HG03108 (cell line): Measurements from ENCODE around the gene TTC22.

Experiments
- ATAC-seq: cut with Tn5 transposase; IDR thresholded peaks from one replicate; pipeline ENCODE4 v1.9.1; 2021; ENCODE audit warnings: moderate library complexity; ENCODE audit not compliant: unreplicated experiment

Gene TTC22

DNA sequence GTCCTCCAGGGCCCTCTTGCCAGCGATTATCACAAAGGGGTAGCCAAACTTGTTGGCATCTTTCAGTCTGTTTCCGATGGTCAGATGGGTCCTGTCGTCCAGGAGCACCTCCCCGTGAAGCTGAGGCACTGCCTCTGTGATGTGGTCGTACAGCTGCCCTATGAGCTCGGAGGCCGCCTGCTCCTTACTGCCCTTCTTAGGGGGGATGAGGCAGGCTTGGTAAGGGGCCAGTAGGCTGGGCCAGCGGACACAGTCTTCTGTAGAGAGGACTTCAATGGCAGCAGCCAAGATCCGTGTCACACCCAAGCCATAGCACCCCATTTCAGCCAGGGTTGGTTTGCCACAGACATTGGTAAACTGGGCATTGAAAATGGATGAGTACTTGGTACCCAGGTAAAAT is 43.3 kb downstream of the TTC22 start:
- no peak for ATAC-seq

DNA sequence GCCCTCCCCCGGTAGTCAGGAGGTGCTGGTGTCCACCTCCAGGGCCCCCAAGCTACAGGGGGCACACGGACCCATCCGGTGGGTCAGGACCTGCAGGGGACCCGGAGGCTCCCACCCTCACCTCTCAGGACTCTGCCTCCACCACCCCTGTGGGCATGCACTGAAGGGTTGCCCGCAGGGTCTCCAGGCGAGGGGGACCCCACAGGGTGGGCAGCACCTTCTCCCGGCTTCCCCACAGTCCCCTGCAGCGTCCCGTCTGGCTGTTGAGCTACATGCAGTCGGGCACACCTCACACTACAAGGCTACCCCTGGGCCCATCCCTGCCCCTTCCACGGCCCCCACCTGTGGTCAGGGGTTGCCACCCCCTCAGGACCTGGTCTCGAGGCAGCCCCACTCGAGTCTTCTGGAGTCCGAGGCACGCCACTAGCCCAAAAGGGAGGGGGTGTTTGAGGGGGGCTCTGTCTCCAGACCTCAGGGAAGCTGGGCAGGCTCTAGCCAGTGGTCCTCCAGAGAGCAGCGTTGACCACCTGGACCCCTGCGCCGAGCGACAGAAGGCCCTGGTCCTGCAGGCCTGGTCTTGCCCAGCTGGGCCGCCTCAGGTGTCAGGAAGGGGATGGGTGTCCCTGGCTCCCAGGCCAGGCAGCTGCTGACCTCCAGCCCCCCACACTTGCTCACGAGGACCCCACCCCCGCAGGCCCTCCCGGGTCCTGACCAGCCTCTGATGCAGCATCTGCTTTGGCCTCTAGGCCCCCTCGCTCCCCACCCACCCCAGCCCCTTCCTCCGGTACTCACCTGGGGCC is 46.4 kb downstream of the TTC22 start:
- ATAC-seq: no peak

GRCh38 chr1:54754045-54754444 is 47.1 kb downstream of the TTC22 start:
- ATAC-seq: no peak

DNA sequence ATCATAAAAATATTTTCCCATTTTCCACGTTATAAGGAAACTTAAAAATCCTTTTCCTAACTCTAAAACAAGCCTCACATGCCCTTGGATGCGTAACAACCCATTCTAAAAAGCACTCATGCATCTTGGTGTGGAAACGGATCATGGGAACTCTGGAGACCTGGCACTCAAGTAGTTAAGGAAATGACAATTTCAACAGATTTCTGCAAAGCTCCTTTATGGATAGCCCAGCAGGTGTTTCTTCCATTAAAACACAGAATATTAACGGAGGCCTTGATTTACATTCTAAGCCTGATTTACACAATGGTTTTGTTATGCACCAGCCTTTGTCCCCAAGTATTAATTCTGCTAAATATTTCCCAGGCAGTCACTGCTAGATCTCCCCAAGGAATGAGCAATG is 49.7 kb downstream of the TTC22 start:
- ATAC-seq: no peak

DNA sequence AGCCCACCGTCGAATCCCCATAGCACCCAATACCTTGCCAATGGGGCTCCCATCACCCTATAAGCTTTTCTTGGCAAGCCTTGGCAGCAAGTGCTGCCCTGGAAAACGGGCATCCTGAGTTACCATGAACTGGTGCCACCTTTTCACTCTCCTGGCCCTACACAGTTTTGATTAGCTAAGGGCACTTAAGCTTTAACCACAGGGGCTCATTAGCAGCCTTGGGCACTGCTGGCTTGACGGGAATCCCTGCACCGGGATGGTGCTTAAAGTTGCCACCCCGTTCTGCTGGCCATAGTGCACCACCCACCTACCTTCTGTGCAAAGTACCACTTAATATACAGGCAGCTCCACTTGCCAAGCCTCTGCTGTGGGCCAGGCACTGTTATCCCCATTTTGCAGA is 50.5 kb downstream of the TTC22 start:
- no peak for ATAC-seq

- no peak for ATAC-seq
Measured at GRCh38 chr1:54748094-54748835, 52.9 kb downstream of the TTC22 start.

DNA sequence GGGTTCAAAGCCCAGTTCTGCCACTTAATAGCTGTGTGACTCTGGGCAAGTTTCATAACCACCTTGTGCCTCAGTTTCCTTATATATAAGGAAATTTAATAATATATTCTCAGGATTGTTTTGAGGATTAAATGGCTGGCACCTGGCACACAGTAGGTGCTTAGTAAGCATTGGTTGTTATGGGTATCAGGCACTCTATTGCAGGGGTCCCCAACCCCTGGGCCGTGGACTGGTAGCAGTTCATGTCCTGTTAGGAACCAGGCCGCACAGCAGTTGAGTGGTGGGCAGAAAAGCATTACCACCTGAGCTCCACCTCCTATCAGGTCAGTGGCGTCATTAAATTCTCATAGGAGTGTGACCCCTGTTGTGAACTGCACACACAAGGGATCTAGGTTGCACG is 55.3 kb downstream of the TTC22 start:
- ATAC-seq: no peak

DNA sequence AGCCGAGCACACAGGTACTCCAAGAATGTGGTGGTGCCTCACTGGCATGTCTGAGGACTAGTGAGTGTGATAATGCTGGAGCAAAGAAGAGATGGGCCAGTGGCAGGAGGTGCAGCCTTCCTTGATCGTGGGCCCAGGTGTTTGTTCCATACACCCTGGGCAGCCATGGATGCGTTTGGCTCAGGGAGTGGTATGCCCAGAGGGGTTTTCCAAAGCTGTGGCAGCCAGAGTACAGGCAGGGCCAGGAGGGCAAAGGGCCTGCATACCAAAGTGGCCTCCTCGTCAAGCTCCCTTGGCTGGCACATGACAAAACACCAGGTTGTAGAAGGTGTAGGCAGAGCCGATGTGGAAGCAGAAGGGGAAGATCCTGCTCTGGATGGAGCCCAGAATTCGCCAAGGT is 55.8 kb downstream of the TTC22 start:
- no peak for ATAC-seq

DNA sequence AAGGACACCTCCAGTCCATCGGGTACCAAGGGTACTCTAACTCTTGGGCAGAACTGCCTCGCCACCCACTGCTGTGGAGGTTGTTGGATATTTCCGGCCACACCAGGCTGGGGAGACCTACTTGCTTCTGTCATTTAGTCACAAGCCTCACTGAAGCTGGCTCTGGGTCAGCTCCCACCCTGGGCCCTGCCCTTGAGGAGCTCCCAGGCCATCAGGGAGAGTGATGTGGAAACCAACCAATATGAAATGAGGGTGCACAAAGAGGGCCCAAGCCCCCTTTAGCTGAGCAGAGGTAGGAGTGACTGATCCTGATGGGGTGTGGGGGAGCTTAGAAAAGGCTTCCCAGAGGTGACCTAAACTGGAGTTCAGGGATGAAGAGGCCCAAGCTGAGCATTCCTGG is 56.4 kb downstream of the TTC22 start:
- ATAC-seq: no peak

DNA sequence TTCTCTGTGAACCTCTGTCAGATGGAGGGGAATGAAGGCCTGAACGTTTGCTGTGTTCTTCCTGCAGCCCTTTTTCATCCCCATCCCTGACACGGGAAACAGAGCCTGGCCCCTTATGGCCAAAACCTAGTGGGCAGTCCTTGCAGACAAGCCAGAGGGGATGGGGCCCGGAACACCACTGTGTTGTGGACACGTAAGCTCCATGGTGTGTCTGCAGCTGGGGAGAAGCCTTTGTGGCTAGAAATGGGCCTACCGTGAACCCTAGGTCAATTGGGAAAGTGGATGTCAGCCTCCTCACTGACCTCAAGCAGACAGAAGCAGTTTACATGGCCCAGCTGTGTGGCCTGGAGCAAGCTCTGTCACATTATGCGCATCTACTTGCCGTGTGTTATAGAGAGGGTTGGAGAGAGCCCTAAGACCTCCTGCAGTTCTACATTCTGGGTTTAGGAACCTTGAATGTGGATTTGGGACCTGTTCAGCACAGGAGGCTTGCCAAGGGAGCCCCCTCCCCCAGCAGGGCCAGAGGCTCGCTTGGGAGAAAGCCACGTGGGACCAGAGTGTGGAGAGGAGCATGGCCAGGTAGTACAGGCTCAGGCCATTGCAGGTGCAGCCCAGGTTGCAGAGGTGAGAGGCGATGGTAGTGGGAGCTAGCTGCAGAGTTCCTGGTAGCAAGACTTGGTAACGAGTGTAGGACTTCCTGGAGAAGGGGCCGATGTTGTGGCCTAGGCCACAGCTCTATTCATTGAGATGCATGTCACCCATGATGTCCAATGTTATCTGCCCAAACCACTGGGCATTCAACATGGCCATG is 57.5 kb downstream of the TTC22 start:
- no peak for ATAC-seq

DNA sequence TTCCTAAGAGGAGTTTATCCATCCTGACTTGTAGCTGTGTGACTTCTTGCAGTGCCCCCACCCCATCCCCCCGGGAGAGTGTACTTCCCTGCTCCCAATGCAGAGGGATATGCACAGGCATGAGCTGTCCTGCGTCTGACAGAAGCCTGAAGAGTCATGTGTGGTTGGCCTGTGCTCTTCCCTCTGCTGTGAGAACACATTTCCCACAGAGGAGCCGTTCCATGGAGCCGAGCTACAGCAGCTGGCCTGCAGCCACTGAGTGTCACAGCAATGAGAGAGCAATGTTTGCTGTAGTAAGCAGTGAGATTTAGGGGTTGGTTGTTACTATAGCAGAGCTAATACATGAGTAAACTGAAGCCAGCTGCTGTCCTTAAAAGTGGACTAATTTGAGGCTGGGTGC is 58.8 kb downstream of the TTC22 start:
- ATAC-seq: no peak

DNA sequence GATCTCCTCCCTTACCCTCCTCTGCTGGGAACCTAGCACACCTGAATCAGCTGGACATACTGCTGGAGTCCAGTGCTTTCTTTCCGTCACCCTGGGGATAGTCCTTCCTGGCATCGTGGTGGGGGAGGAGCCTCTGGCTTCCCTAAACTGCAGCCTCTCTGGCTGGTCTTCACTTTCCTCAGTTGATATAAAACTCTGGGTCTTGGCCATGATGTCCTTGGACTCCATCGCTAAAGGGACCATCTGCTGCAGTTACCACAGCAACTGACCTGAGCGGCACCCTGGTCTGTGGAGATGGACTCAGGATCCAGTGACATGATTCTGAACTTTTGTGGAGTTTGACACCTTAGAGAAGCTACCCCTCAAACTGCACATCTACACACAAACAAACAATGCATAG is 59.6 kb downstream of the TTC22 start:
- no peak for ATAC-seq

DNA sequence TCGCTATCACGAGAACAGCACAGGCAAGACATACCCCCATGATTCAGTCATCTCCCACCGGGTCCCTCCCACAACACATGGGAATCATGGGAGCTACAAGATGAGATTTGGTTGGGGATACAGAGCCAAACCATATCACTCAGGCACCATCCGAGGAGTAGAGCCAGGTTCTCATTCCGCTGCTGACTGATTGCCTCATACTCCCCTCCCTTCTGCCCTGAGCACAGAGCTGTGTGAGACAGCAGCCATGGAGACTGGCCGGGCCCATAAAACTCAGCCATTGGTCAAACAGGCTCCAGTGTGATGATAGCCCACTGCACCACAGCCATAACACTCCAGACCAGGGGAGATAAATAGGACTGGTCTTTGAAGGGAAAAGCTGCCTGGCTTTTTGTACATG is 62.9 kb downstream of the TTC22 start:
- no peak for ATAC-seq

GRCh38 chr1:54736685-54737084 is 64.4 kb downstream of the TTC22 start:
- ATAC-seq: no peak
